Limb (tissue), 2 donors: ENCODE data around the gene LZTS3.
A peak's percentile ranks its signal among the peaks of the same experiment; 100 is the strongest.
"Not testable (repeated sequence)": the region's sequence is repeated elsewhere in the genome, so short reads cannot be mapped to it uniquely, and the experiment has no call there.

Experiments used
- DNase-seq, 2 donors: peaks; one replicate each; pipeline ENCODE4 v3.0.0-alpha.2; 2016; ENCODE audit errors: extremely low spot score in 2 of 2

Gene LZTS3

DNA sequence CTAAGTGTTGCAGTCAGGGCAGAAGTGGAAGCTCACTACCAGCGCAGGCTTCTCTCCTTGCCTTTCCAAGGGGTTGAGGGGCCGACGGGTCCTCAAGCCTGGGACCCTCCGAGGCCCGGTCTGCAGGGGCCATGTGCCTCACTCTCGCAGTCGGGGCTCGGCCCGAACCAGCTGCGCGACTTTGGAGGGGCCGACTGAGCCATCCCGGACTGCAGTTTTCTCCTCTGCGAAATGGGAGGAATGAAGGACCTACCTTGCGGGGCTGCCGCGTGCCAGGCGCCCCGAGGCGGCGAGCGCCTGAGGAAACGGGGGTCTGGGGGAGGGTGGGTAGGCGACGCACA is 5.6 kb downstream of the LZTS3 start:
- no peak for DNase-seq

- no peak for DNase-seq
Observed at GRCh38 chr20:3166913-3167342, 6.4 kb downstream of the LZTS3 start.

GRCh38 chr20:3166338-3166912 is 6.9 kb downstream of the LZTS3 start:
- DNase-seq = no peak

DNA sequence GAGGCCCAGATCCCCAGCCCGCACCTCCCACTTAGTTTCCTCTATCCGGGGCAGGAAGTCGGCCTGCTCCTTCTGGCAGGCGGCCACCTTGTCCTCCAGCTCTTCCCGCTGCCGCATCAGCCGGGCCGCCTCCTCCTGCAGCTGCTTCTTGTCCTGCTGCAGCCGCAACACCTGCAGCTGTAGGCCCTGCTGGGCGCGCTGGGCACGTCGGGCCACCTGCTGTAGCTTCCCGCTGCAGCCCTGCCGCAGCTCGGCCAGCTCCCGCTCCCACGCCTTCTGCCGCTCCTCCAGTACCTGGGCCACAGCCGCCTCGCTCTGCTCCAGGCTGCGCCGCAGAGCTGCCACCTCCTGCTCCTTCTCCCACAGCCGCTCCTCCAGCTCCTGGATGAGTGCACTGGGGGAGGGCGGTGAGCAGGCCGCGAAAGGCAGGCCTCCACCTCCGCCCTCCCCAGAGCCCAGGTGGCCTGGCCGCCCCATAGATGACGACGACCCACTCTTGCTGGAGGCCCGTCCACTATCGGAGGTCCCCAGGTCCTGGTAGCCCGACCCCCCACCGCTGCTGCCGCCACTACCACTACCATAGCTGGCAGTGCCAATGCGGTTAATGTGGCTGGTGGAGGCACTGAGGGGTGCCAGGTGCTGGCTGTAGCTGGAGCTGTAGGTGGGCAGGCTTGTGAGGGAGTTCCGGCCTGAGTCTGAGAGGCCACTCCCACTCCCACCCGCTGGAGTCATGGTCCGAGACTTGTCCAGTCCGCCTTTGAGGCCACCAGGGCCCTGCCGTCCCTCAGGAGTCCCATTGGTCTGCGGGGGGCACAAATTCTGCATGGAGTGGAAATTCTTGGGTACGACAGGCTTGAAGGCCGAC is 7.6 kb downstream of the LZTS3 start:
- DNase-seq = peak in 1 of 2 donors; percentile 41

GRCh38 chr20:3164763-3165410 is 8.5 kb downstream of the LZTS3 start:
- no peak for DNase-seq

GRCh38 chr20:3164043-3164762 is 9.1 kb downstream of the LZTS3 start:
- DNase-seq = no peak

DNA sequence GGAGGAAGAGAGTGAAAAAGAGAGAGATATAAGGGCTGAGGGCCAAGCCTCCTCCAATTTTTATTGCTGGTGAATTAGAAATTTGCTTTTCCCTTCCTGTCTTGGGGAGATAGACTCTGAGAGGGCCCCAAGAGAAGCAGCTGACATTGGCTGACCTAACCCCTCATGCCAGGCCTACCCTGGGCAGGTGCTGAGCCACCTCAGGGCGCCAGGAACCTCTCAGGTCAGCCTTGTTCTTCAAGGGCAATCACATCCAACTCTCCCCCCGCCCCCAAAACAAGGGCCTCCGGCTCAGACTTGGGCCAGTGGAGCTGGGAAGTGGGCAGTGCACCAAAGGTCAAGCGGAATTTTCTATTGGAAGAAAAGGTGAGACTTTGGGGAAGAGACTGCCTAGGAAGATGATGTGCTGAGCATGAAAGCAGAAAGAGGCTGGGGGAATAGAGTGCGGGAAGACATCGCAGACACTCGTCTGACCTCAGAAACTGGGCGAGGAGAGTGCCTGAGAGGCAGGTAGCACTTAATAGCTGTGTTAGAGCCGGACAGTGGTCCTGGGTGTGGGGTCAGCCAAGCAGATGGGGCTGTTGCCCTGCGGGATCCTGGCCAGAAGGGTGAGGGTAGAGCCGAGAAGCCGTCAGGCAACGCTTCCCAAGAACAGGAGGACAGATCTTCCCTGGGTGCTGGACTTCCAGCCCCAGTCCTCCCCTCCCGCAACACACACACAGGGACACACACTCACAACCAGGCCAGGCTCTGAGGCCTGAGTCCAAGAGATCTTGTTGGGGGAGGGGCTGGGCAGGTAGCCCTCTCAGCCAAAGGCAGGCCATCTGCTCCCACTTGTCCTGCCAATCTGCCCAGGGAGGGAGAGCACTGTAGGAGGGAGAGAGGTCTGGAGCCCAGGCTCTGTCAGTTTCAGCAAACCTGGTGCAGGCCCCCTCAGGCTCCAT is 10.0 kb downstream of the LZTS3 start:
- no peak for DNase-seq

DNA sequence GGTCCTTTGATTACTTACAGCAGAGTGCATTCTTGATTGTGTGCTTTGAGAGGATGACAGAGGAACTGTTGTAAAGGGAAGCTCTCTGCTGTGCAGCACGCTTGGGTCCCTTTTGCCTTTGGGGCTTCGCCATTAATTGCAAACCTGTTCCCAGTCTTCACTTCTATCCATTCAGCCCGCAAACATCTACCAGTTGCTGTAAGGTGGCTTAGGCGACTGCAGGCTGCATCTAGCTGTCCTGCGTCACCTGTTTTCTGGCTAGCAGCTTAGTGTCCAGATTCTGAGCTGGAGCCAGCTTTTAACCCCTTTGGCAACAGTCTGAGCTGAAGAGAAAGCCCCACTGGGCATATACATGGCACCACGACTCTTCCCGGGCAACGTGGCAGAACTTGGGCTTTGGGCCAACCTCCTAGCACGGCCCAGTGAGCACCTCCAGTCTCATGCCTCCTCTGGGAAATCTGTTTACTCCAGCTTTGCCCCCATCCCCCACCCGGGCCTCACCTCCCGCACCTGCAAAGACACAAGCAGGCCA is 11.2 kb downstream of the LZTS3 start:
- no peak for DNase-seq

- no peak for DNase-seq
Observed at GRCh38 chr20:3161316-3162079, 11.9 kb downstream of the LZTS3 start.

DNA sequence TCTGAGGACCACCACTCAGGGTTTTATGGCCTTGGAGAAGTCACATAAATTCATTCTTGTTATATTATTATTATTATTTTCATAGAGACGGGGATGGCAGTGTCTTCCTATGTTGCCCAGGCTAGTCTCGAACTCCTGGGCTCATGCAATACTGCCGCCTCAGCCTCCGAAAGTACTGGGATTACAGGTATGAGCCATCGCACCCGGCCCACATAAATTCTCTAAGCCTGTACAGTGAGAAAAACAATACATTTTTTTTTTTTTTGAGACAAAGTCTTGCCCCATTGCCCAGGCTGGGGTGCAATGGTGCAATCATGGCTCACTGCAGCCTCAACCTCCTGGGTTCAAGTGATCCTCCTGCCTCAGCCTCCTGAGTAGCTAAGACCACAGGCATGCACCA is 12.9 kb downstream of the LZTS3 start:
- no peak for DNase-seq

GRCh38 chr20:3158968-3159431 is 14.3 kb downstream of the LZTS3 start:
- DNase-seq = no peak

- DNase-seq = no peak
Observed at GRCh38 chr20:3157817-3158216, 15.5 kb downstream of the LZTS3 start.

- no peak for DNase-seq
Observed at GRCh38 chr20:3156811-3157619, 16.3 kb downstream of the LZTS3 start.

- not testable (repeated sequence) for DNase-seq
Observed at GRCh38 chr20:3152057-3152644, 21.2 kb downstream of the LZTS3 start.

- no peak for DNase-seq
Observed at GRCh38 chr20:3150908-3151307, 22.4 kb downstream of the LZTS3 start.

- no peak for DNase-seq
Observed at GRCh38 chr20:3146732-3147341, 26.5 kb downstream of the LZTS3 start.

GRCh38 chr20:3141757-3142156 is 31.6 kb downstream of the LZTS3 start:
- no peak for DNase-seq

- no peak for DNase-seq
Observed at GRCh38 chr20:3137492-3137891, 35.9 kb downstream of the LZTS3 start.
